Ascending aorta (tissue), 2 donors: ENCODE measurements around the gene PTPN12. TPM values are rescaled to one million over a fixed set of nuclear protein-coding genes. Genes with fewer than 3 reads are reported as not detected.

ENCODE experiments used
- DNase-seq, 2 donors: peaks; one replicate each; pipeline ENCODE4 v3.0.0-alpha.2; 2019; ENCODE audit warnings: low spot score in 2 of 2
- H3K27ac ChIP-seq, 2 donors: fragments of 200-600 bp; sonication (generic); one replicate each; pipeline ENCODE4 v1.5.1; 2016 to 2017; ENCODE audit warnings: mild to moderate bottlenecking in 1 of 2
- H3K27me3 ChIP-seq: fragments of 200-600 bp; sonication (generic); one replicate; pipeline ENCODE4 v1.5.1; 2017
- H3K36me3 ChIP-seq, 2 donors: fragments of 200-600 bp; sonication (generic); one replicate each; pipeline ENCODE4 v1.5.1; 2016
- H3K4me1 ChIP-seq, 2 donors: fragments of 200-600 bp; sonication (generic); one replicate each; pipeline ENCODE4 v1.5.1; 2016 to 2017; ENCODE audit warnings: mild to moderate bottlenecking in 1 of 2
- H3K4me3 ChIP-seq, 2 donors: fragments of 200-600 bp; sonication (generic); one replicate each; pipeline ENCODE4 v1.5.1; 2016 to 2017; ENCODE audit warnings: mild to moderate bottlenecking in 1 of 2
- H3K9me3 ChIP-seq, 2 donors: fragments of 200-600 bp; sonication (generic); one replicate each; pipeline ENCODE4 v1.5.1; 2016
- CTCF ChIP-seq, 3 experiments: fragments of 200-600 bp in 2 of 3; fragments of 450-650 bp in 1 of 3; sonication (generic) in 2 of 3; IDR thresholded peaks; one replicate each; pipeline ENCODE4 v1.5.1; 2016 to 2019; ENCODE audit warnings: antibody characterized with exemption in 3 of 3, mild to moderate bottlenecking in 1 of 3, moderate library complexity in 1 of 3
- intact Hi-C: fragments of 100-400 bp; cut with DNase I; formaldehyde crosslinking; loops from one replicate; pipeline ENCODE4 v1.15.1; 2023
- total RNA-seq: library from RNA; depleted of rRNA; stranded (reverse); fragments of >200 nt; gene quantifications from one replicate; pipeline ENCODE4 v1.1.0, GENCODE V29; 2016

PTPN12 gene
- total RNA-seq, 1 donor from 2014 or later: 57.4 TPM

- Histone ChIP-seq H3K27me3 (no peaks in the 10 kb centered on the region), H3K4me1 (peaks cover 3 to 18% of the 10 kb centered on the region in 2 donors), H3K36me3 (no peaks in the 10 kb centered on the region), H3K9me3 (no peaks in the 10 kb centered on the region), H3K27ac (no peak overlapping the region), H3K4me3 (no peak overlapping the region)
- no peak for DNase-seq
- intact Hi-C loops: no loop called here
- TF ChIP-seq CTCF (IDR thresholded peaks at IDR 0.05): no peak
Measured at GRCh38 chr7:77549106-77549870, 12.2 kb downstream of the PTPN12 start.

DNA sequence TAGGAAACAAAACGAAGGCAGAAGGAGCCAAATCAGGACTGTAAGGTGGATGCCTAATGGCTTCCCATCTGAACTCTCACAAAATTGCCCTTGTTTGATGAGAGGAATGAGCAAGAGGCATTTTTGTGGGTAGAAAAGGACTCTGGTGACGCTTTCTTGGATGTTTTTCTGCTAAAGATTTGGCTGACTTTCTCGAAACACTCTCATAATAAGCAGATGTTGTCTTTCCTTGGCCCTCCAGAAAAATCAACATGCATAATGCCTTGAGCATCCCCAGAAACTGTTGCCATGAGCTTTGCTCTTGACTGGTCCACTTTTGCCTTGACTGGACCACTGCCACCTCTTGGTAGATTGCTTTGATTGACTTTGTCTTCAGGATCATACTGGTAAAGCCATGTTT is 13.5 kb downstream of the PTPN12 start:
- no peak for DNase-seq
- Histone ChIP-seq H3K9me3 (no peaks in the 10 kb centered on the region), H3K27me3 (no peaks in the 10 kb centered on the region), H3K4me1 (peaks cover 3 to 16% of the 10 kb centered on the region in 2 donors), H3K4me3 (no peak overlapping the region), H3K27ac (no peak overlapping the region), H3K36me3 (no peaks in the 10 kb centered on the region)
- no peak for TF ChIP-seq CTCF (IDR thresholded peaks at IDR 0.05)
- intact Hi-C loops: no loop called here

GRCh38 chr7:77553123-77553522 is 16.0 kb downstream of the PTPN12 start:
- intact Hi-C loops: no loop called here
- no peak for TF ChIP-seq CTCF (IDR thresholded peaks at IDR 0.05)

DNA sequence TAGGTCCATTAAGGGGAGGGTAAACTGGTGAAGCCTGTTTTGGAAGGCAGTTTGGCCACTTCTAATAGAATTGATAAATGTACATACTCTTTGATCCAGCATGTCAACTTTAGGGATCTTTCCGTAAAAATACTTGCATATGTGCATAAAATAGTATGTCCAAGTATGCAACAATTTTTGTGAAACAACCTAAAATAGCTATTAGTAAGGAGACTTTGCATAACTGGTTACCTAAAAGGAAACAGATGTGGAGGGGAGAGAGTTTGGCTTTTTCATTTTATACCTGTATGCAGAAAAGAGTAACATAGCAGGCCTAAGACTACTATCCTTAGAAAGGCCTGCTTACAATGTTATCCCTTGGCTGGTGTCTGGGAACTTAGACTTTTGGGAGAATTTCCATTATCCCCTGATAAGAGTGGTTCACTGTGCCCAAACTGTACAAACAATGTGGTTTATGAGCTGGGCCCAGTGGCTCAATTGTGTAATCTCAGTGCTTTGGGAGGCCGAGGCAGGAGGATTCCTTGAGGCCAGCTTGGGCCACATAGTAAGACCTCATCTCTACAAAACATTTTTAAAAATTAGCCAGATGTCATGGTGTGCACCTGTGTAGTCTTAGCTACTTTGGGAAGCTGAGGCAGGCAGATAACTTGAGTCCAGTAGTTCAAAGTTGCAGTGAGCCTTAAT is 21.3 kb downstream of the PTPN12 start:
- intact Hi-C loops: no loop called here
- Histone ChIP-seq H3K9me3 (no peaks in the 10 kb centered on the region), H3K4me3 (no peak overlapping the region), H3K36me3 (no peaks in the 10 kb centered on the region), H3K4me1 (no peaks in the 10 kb centered on the region), H3K27ac (no peak overlapping the region), H3K27me3 (no peaks in the 10 kb centered on the region)
- DNase-seq: no peak
- no peak for TF ChIP-seq CTCF (IDR thresholded peaks at IDR 0.05)

More at GRCh38 chr7:77553123-77553522, 16.0 kb downstream of the PTPN12 start:
- no peak overlapping the region for H3K4me3 ChIP-seq
- peaks cover 3 to 12% of the 10 kb centered on the region in 2 donors for H3K4me1 ChIP-seq
- no peaks in the 10 kb centered on the region for H3K9me3 ChIP-seq
- H3K27me3 ChIP-seq: no peaks in the 10 kb centered on the region
- DNase-seq: no peak
- no peak overlapping the region for H3K27ac ChIP-seq
- H3K36me3 ChIP-seq: no peaks in the 10 kb centered on the region

- H3K4me1 ChIP-seq: no peaks in the 10 kb centered on the region
- no peak overlapping the region for H3K4me3 ChIP-seq
- no peaks in the 10 kb centered on the region for H3K27me3 ChIP-seq
- H3K36me3 ChIP-seq: no peaks in the 10 kb centered on the region
- H3K9me3 ChIP-seq: no peaks in the 10 kb centered on the region
- no peak overlapping the region for H3K27ac ChIP-seq
- intact Hi-C loops: no loop called here
- no peak for DNase-seq
- no peak for TF ChIP-seq CTCF (IDR thresholded peaks at IDR 0.05)
Measured at GRCh38 chr7:77561352-77561751, 24.3 kb downstream of the PTPN12 start.
